ENCODE data around the gene MFAP3L. TPM values are rescaled to one million over a fixed set of nuclear protein-coding genes. Genes with fewer than 3 reads are reported as not detected.
A peak's percentile ranks its signal among the peaks of the same experiment; 100 is the strongest.

MFAP3L gene
- 1 to 10 TPM; 5.0 to 9.1 (median 6.4) TPM for total RNA-seq

GRCh38 chr4:170026253-170027021 lies at the start of gene MFAP3L:
Gene MFAP3L (minus strand): TSS chr4:170026395. CDS start chr4:170005877, 20,518 bp downstream.
- Histone ChIP-seq H3K4me1 (peaks cover 4 to 14% (median 13%) of the 10 kb centered on the region in 4 donors), H3K4me3 (peak within 1 kb of the TSS; percentile 74 to 97 (median 92)), H3K36me3 (no peaks in the 10 kb centered on the region), H3K27me3 (no peaks in the 10 kb centered on the region), H3K9me3 (no peaks in the 10 kb centered on the region), H3K27ac (replicated peaks in 1 of 4) (peak within 1 kb of the TSS; percentile 92 to 95 (median 93))
- TF ChIP-seq EP300 (IDR thresholded peaks at IDR 0.05) (no peak), POLR2A (IDR thresholded peaks at IDR 0.05; ENCODE audit: low read depth) (peak; percentile 51), POLR2AphosphoS5 (IDR thresholded peaks at IDR 0.05) (peak; percentile 53 to 73)
- TF ChIP-seq, protein P1, sequence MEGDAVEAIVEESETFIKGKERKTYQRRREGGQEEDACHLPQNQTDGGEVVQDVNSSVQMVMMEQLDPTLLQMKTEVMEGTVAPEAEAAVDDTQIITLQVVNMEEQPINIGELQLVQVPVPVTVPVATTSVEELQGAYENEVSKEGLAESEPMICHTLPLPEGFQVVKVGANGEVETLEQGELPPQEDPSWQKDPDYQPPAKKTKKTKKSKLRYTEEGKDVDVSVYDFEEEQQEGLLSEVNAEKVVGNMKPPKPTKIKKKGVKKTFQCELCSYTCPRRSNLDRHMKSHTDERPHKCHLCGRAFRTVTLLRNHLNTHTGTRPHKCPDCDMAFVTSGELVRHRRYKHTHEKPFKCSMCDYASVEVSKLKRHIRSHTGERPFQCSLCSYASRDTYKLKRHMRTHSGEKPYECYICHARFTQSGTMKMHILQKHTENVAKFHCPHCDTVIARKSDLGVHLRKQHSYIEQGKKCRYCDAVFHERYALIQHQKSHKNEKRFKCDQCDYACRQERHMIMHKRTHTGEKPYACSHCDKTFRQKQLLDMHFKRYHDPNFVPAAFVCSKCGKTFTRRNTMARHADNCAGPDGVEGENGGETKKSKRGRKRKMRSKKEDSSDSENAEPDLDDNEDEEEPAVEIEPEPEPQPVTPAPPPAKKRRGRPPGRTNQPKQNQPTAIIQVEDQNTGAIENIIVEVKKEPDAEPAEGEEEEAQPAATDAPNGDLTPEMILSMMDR (IDR thresholded peaks at IDR 0.05): peak; percentile 11 to 16 (median 15)
- intact Hi-C loops (cut with DNase I): loop anchor here (2.0 to 5.0 kb wide), 2 partner anchors 269 to 406 kb away; partner anchors contain the start of genes CLCN3 and HPF1
- under 1% methylated on average over 14 of the region's 86 CpGs for WGBS
- DNase-seq (ENCODE audit: extremely low spot score): no peak

DNA sequence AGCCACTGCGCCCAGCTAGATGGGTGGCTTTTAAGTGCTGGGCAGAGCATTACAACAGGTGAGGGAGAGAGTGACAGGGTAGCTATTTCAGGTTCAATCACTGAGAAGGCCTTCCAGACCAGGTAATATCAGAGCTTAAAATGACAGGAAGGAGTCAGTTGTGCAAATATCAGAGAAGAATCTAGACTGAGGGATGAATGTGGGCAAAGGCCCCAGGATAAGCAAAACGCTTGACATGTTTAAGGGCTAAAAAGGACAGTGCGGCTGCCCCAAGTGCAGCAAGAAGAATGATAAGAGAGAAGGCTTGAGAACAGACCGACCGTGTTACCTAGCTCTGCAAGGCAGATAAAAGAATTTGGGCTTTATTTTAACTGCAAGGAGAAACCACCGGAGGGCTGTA lies 45.0 kb upstream of the MFAP3L start:
- Histone ChIP-seq H3K9me3 (no peaks in the 10 kb centered on the region), H3K36me3 (peaks cover 2 to 49% (median 16%) of the 10 kb centered on the region in 4 donors), H3K27me3 (no peaks in the 10 kb centered on the region), H3K27ac (replicated peaks in 1 of 4) (no peak overlapping the region), H3K4me1 (no peaks in the 10 kb centered on the region), H3K4me3 (no peak overlapping the region)
- DNase-seq (ENCODE audit: extremely low spot score): no peak
- WGBS: 94% methylated on average over 6 of the region's 6 CpGs
- intact Hi-C loops (cut with DNase I): no loop called here
- TF ChIP-seq POLR2AphosphoS5 (IDR thresholded peaks at IDR 0.05): no peak
- TF ChIP-seq, protein P1 (IDR thresholded peaks at IDR 0.05): no peak
- TF ChIP-seq EP300 (IDR thresholded peaks at IDR 0.05): no peak
- TF ChIP-seq POLR2A (IDR thresholded peaks at IDR 0.05; ENCODE audit: low read depth): no peak

- WGBS: 92% methylated on average over 8 of the region's 8 CpGs
- no peak overlapping the region for H3K27ac ChIP-seq (replicated peaks in 1 of 4)
- no peaks in the 10 kb centered on the region for H3K9me3 ChIP-seq
- no peaks in the 10 kb centered on the region for H3K27me3 ChIP-seq
- intact Hi-C loops (cut with DNase I): no loop called here
- TF ChIP-seq EP300 (IDR thresholded peaks at IDR 0.05): no peak
- TF ChIP-seq, protein P1 (IDR thresholded peaks at IDR 0.05): no peak
- TF ChIP-seq POLR2A (IDR thresholded peaks at IDR 0.05; ENCODE audit: low read depth): no peak
- TF ChIP-seq POLR2AphosphoS5 (IDR thresholded peaks at IDR 0.05): no peak
- H3K4me3 ChIP-seq: no peak overlapping the region
- peaks cover 4 to 53% (median 15%) of the 10 kb centered on the region in 4 donors for H3K36me3 ChIP-seq
- no peaks in the 10 kb centered on the region for H3K4me1 ChIP-seq
- DNase-seq (ENCODE audit: extremely low spot score): no peak
These were observed 42.4 kb upstream of the MFAP3L start for GRCh38 chr4:170068438-170069128.

- no peaks in the 10 kb centered on the region for H3K4me1 ChIP-seq
- peaks cover 0 to 43% (median 12%) of the 10 kb centered on the region in 4 donors for H3K36me3 ChIP-seq
- H3K9me3 ChIP-seq: no peaks in the 10 kb centered on the region
- DNase-seq (ENCODE audit: extremely low spot score): no peak
- 86% methylated on average over 4 of the region's 4 CpGs for WGBS
- H3K4me3 ChIP-seq: no peak overlapping the region
- H3K27ac ChIP-seq (replicated peaks in 1 of 4): no peak overlapping the region
- no peaks in the 10 kb centered on the region for H3K27me3 ChIP-seq
- TF ChIP-seq, protein P1 (IDR thresholded peaks at IDR 0.05): no peak
- TF ChIP-seq EP300 (IDR thresholded peaks at IDR 0.05): no peak
- TF ChIP-seq POLR2A (IDR thresholded peaks at IDR 0.05; ENCODE audit: low read depth): no peak
- TF ChIP-seq POLR2AphosphoS5 (IDR thresholded peaks at IDR 0.05): no peak
- intact Hi-C loops (cut with DNase I): no loop called here
These were observed 33.2 kb upstream of the MFAP3L start for GRCh38 chr4:170059421-170059820.
